Uterus (tissue), 2 donors: ENCODE measurements around the gene USP47.

ENCODE experiments used
- CTCF ChIP-seq, 4 experiments: fragments of 200-600 bp in 2 of 4; fragments of 450-650 bp in 2 of 4; sonication (generic) in 2 of 4; IDR thresholded peaks; one replicate each; pipeline ENCODE4 v1.5.1; 2016 to 2019; ENCODE audit warnings: antibody characterized with exemption in 4 of 4, mild to moderate bottlenecking in 2 of 4, moderate library complexity in 1 of 4
- POLR2A ChIP-seq, 2 donors: fragments of 450-650 bp; IDR thresholded peaks; one replicate each; pipeline ENCODE4 v1.6.1; 2016; ENCODE audit warnings: antibody characterized with exemption in 2 of 2, mild to moderate bottlenecking in 1 of 2, moderate library complexity in 1 of 2

GRCh38 chr11:11963067-11963466 lies 121.3 kb downstream of the USP47 start:
- no peak for TF ChIP-seq CTCF (IDR thresholded peaks at IDR 0.05)
- no peak for TF ChIP-seq POLR2A (IDR thresholded peaks at IDR 0.05)
